NCI-H526 (cell line): ENCODE results near the gene TMEM69.
A peak's percentile ranks its signal among the peaks of the same experiment; 100 is the strongest.
"Not testable (repeated sequence)": the region's sequence is repeated elsewhere in the genome, so short reads cannot be mapped to it uniquely, and the experiment has no call there.

ENCODE experiments used
- DNase-seq, 2 experiments: peaks; one replicate each; lab custom pipeline; 2025; lab: John Stamatoyannopoulos, UW

The TMEM69 gene

GRCh38 chr1:45687754-45688740, at the start of gene TMEM69:
TMEM69 (plus strand) TSS chr1:45688181; CDS start chr1:45691069, 2,888 bp downstream.
- DNase-seq = peak; percentile 94 to 96

GRCh38 chr1:45640293-45640692, 47.7 kb upstream of the TMEM69 start:
- DNase-seq = no peak

- DNase-seq = no peak
Measured at GRCh38 chr1:45643321-45643720, 44.7 kb upstream of the TMEM69 start.

- DNase-seq = peak; percentile 64 to 69
Measured at GRCh38 chr1:45643978-45644377, 44.0 kb upstream of the TMEM69 start.

GRCh38 chr1:45644661-45645060, 43.3 kb upstream of the TMEM69 start:
- no peak for DNase-seq

- DNase-seq = no peak
Measured at GRCh38 chr1:45647248-45648021, 40.5 kb upstream of the TMEM69 start.

- no peak for DNase-seq
Measured at GRCh38 chr1:45654540-45655280, 33.3 kb upstream of the TMEM69 start.

GRCh38 chr1:45656573-45657226, 31.3 kb upstream of the TMEM69 start:
- no peak for DNase-seq

- DNase-seq = no peak
Measured at GRCh38 chr1:45658171-45658570, 29.8 kb upstream of the TMEM69 start.

GRCh38 chr1:45659222-45659621, 28.8 kb upstream of the TMEM69 start:
- no peak for DNase-seq

GRCh38 chr1:45660336-45660735, 27.6 kb upstream of the TMEM69 start:
- DNase-seq = no peak

GRCh38 chr1:45666836-45667235, 21.1 kb upstream of the TMEM69 start:
- no peak for DNase-seq

GRCh38 chr1:45667321-45668111, 20.5 kb upstream of the TMEM69 start:
- DNase-seq = no peak

GRCh38 chr1:45668526-45668925, 19.5 kb upstream of the TMEM69 start:
- DNase-seq = no peak

GRCh38 chr1:45669379-45669778, 18.6 kb upstream of the TMEM69 start:
- DNase-seq = no peak

- DNase-seq = no peak
Measured at GRCh38 chr1:45669859-45670655, 17.9 kb upstream of the TMEM69 start.

- DNase-seq = no peak
Measured at GRCh38 chr1:45673956-45674355, 14.0 kb upstream of the TMEM69 start.

- no peak for DNase-seq
Measured at GRCh38 chr1:45674478-45674877, 13.5 kb upstream of the TMEM69 start.

GRCh38 chr1:45676553-45676952, 11.4 kb upstream of the TMEM69 start:
- DNase-seq = not testable (repeated sequence)

- peak in 1 of 2 experiments; percentile 29 for DNase-seq
Measured at GRCh38 chr1:45677751-45678245, 10.2 kb upstream of the TMEM69 start.
